Esophagus muscularis mucosa (tissue), 4 donors: ENCODE data around the gene CCDC177.

Experiments
- EP300 ChIP-seq: sonication (generic); formaldehyde crosslinking; IDR thresholded peaks from one replicate; pipeline ENCODE4 v1.6.1; 2017; ENCODE audit warnings: antibody characterized with exemption
- POLR2AphosphoS5 ChIP-seq, 2 donors: sonication (generic); formaldehyde crosslinking; IDR thresholded peaks; one replicate each; pipeline ENCODE4 v1.6.1; 2017; ENCODE audit warnings: antibody characterized with exemption in 2 of 2
- TF ChIP-seq, protein P1 (sequence below), 3 experiments: fragments of 200-600 bp in 2 of 3; fragments of 450-650 bp in 1 of 3; sonication (generic) in 2 of 3; IDR thresholded peaks; one replicate each; pipeline ENCODE4 v1.5.1; 2017 to 2019; ENCODE audit warnings: antibody characterized with exemption in 3 of 3, mild to moderate bottlenecking in 2 of 3, moderate library complexity in 1 of 3

DNA sequence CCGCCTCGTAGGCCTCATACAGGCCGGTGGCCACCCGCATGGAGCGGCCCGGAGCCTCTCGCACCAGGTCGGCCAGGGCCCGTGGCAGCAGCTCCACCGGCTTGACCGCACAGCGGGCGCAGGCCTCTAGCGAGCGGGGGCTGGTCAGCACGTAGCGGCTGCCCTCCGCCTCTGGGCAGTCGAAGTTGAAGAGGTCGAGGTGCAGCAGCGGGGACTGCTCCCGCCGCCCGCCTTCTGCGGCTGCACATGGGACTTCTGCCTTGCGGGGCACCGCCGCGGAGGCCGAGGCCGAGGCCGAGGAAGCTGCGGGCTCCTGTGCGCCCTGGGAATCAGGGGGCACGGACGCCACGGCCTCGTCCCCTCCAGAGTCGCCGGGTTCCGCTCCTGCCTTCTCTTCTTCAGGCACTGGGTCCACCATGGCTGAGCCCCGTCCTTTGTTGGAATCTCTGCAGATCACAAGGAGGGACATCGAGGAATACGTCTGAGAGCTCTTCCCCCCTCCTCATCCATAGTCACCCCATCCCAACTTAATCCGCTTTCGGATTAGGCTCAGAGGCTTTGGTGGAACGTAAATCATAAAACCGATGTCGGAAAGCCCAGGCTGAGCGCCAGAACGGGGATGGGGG, 1.4 kb downstream of the CCDC177 start:
- TF ChIP-seq, protein P1, sequence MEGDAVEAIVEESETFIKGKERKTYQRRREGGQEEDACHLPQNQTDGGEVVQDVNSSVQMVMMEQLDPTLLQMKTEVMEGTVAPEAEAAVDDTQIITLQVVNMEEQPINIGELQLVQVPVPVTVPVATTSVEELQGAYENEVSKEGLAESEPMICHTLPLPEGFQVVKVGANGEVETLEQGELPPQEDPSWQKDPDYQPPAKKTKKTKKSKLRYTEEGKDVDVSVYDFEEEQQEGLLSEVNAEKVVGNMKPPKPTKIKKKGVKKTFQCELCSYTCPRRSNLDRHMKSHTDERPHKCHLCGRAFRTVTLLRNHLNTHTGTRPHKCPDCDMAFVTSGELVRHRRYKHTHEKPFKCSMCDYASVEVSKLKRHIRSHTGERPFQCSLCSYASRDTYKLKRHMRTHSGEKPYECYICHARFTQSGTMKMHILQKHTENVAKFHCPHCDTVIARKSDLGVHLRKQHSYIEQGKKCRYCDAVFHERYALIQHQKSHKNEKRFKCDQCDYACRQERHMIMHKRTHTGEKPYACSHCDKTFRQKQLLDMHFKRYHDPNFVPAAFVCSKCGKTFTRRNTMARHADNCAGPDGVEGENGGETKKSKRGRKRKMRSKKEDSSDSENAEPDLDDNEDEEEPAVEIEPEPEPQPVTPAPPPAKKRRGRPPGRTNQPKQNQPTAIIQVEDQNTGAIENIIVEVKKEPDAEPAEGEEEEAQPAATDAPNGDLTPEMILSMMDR (IDR thresholded peaks at IDR 0.05), result no peak
- TF ChIP-seq POLR2AphosphoS5 (IDR thresholded peaks at IDR 0.05), result no peak
- TF ChIP-seq EP300, result no peak
